GM12873 (cell line): ENCODE data around the gene RABGAP1.

Experiments used
- CTCF ChIP-seq: IDR thresholded peaks from 2 replicates; pipeline ENCODE4 v1.5.1; 2012; ENCODE audit warnings: low read depth, mild to moderate bottlenecking, moderate library complexity, low read length, control low read depth; ENCODE audit not compliant: insufficient read depth; ENCODE audit errors: missing control alignments

Gene RABGAP1

GRCh38 chr9:123073991-123074422, 133.2 kb downstream of the RABGAP1 start:
- no peak for TF ChIP-seq CTCF

GRCh38 chr9:123074628-123075027, 133.8 kb downstream of the RABGAP1 start:
- TF ChIP-seq CTCF: no peak

- no peak for TF ChIP-seq CTCF
These were observed 139.6 kb downstream of the RABGAP1 start for GRCh38 chr9:123080444-123080843.

GRCh38 chr9:123081824-123082223, 141.0 kb downstream of the RABGAP1 start:
- peak; percentile 66 for TF ChIP-seq CTCF

GRCh38 chr9:123083680-123084079, 142.9 kb downstream of the RABGAP1 start:
- no peak for TF ChIP-seq CTCF

GRCh38 chr9:123084256-123084655, 143.4 kb downstream of the RABGAP1 start:
- no peak for TF ChIP-seq CTCF

- no peak for TF ChIP-seq CTCF
These were observed 145.1 kb downstream of the RABGAP1 start for GRCh38 chr9:123085916-123086315.

- no peak for TF ChIP-seq CTCF
These were observed 146.6 kb downstream of the RABGAP1 start for GRCh38 chr9:123087359-123087888.
